ENCODE measurements around the gene COL10A1. TPM values are rescaled to one million over a fixed set of nuclear protein-coding genes. Genes with fewer than 3 reads are reported as not detected.
A peak's percentile ranks its signal among the peaks of the same experiment; 100 is the strongest.

Gene COL10A1
- polyA plus RNA-seq, 2 of the 4 experiments (the other 2 are of a cell fraction), result not detected

GRCh38 chr6:116101302-116101718 is 24.6 kb downstream of the COL10A1 start:
- CTCF ChIA-PET, result interaction anchor here (1.0 to 2.6 kb wide), 10 partner anchors 11 to 129 kb away, joined by 3 to 19 read pairs (median 4); partner anchors contain the start of gene FRK
- peak overlapping the region; percentile 98 to 99 for H3K27ac ChIP-seq
- FAIRE-seq, result no peak
- DNase-seq (ENCODE audit: low read depth in 1 of 2, low spot score in 1 of 2), result no peak
- POLR2A ChIA-PET, result interaction anchor here (0.8 to 1.6 kb wide), 12 partner anchors 12 to 178 kb away, joined by 3 to 17 read pairs (median 5); partner anchors contain the start of genes FRK and TSPYL1
- ATAC-seq, result peak; percentile 10 to 12; a peak in 5 of 6 replicates
- H3K4me1 ChIP-seq, result peaks cover 38% of the 10 kb centered on the region
- peak overlapping the region; percentile 87 for H3K4me3 ChIP-seq
- H3K9me3 ChIP-seq, result peaks cover 5% of the 10 kb centered on the region; the same call in 1 of the 3 replicates
- TF ChIP-seq CBX8 (IDR thresholded peaks at IDR 0.05), result no peak
- TF ChIP-seq, protein P1, sequence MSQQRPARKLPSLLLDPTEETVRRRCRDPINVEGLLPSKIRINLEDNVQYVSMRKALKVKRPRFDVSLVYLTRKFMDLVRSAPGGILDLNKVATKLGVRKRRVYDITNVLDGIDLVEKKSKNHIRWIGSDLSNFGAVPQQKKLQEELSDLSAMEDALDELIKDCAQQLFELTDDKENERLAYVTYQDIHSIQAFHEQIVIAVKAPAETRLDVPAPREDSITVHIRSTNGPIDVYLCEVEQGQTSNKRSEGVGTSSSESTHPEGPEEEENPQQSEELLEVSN (IDR thresholded peaks at IDR 0.05; ENCODE audit: borderline replicate concordance, low read depth), result no peak
- TF ChIP-seq, protein P2, sequence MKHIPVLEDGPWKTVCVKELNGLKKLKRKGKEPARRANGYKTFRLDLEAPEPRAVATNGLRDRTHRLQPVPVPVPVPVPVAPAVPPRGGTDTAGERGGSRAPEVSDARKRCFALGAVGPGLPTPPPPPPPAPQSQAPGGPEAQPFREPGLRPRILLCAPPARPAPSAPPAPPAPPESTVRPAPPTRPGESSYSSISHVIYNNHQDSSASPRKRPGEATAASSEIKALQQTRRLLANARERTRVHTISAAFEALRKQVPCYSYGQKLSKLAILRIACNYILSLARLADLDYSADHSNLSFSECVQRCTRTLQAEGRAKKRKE (CRISPR knock-in tag; IDR thresholded peaks at IDR 0.05; ENCODE audit: low read depth), result no peak
- TF ChIP-seq EP300 (IDR thresholded peaks at IDR 0.05), result no peak
- no peak for TF ChIP-seq RCOR1 (IDR thresholded peaks at IDR 0.05; ENCODE audit: low read depth, low read length)
- TF ChIP-seq HOXB5 (CRISPR knock-in tag; IDR thresholded peaks at IDR 0.05), result no peak
- TF ChIP-seq ZC3H11A (IDR thresholded peaks at IDR 0.05), result no peak
- no peak for TF ChIP-seq TP53 (CRISPR knock-in tag; IDR thresholded peaks at IDR 0.05)
- no peak for TF ChIP-seq SMC3 (IDR thresholded peaks at IDR 0.05)
- no peak for TF ChIP-seq HDAC2 (IDR thresholded peaks at IDR 0.05)
- no peak for TF ChIP-seq NFE2L2 (conservative IDR thresholded peaks at IDR 0.05; ENCODE audit: low read length)
- TF ChIP-seq FOXS1 (CRISPR knock-in tag; IDR thresholded peaks at IDR 0.05), result no peak
- TF ChIP-seq MAX (IDR thresholded peaks at IDR 0.05), result no peak
- 4% methylated on average over 12 of the region's 12 CpGs for WGBS (ENCODE audit: missing lambda C conversion rate)
- H3K4me2 ChIP-seq, result peak overlapping the region; percentile 78

DNA sequence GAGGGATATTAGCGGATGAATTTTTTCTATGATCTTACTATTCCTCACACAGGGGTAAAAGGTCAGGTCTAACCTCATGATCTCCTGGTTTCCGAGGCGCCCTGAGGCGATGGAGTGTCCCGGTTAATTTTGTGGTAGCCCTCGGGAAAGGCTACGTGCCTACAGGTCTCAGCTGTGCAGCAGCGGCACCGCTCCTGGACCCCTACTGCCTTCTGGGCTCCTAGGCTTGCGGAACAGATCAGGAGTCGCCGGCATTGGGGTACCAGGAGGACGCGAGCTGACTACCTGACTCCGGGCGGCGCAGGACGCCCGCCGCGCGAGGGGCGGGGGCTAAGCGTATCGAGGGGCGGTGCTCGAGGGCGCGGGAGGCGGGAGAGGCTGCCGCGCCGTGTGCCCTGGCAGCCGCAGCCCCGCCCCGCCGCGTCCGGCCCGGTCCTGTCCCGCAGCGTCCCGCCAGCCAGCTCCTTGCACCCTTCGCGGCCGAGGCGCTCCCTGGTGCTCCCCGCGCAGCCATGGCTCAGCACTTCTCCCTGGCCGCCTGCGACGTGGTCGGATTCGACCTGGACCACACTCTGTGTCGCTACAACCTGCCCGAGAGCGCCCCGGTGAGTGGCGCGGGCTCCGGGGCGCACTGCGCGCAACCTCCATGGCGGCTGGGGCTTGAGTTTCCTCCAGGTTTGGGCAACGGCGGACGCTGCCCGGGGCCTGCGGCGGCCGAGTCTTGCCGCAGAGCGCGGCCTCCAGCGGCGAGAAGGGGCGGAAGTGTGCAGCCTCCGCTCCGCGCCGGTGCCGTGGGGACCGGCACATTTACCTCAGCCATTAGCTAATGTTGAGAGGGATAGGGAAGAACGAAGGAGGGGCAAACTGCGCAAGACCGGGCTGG is 25.3 kb downstream of the COL10A1 start, which contains the start of gene NT5DC1:
NT5DC1 (plus strand) TSS at position 435 of the 883 bp plus-strand sequence; CDS start at position 513, 78 bp downstream.
- Histone ChIP-seq H3K27ac (peak within 1 kb of the TSS; percentile 98 to 99), H3K4me2 (peak within 1 kb of the TSS; percentile 85), H3K4me1 (peaks cover 31% of the 10 kb centered on the region), H3K9me3 (peaks cover 11% of the 10 kb centered on the region; the same call in 2 of the 3 replicates), H3K4me3 (peak within 1 kb of the TSS; percentile 87)
- peak; percentile 94 to 98 for ATAC-seq
- no peak for FAIRE-seq
- under 1% methylated on average over 28 of the region's 87 CpGs for WGBS (ENCODE audit: missing lambda C conversion rate)
- TF ChIP-seq POLR2A (IDR thresholded peaks at IDR 0.05; ENCODE audit: low read length) (peak; percentile 76), RAD21 (conservative IDR thresholded peaks at IDR 0.05 in 1 of 2, IDR thresholded peaks at IDR 0.05 in 1 of 2) (peak in 1 of 2 experiments; percentile 33; a peak in 2 of 5 replicates), KDM5A (IDR thresholded peaks at IDR 0.05) (no peak), SMC3 (IDR thresholded peaks at IDR 0.05) (0 out of 3 replicates have a peak, but pooled peaks have one; percentile 12), JUN (IDR thresholded peaks at IDR 0.05) (peak in 1 of 2 experiments; percentile 86; a peak in 3 of 5 replicates), MAZ (IDR thresholded peaks at IDR 0.05; ENCODE audit: borderline replicate concordance, low read depth, low read length) (no peak), RARB (CRISPR knock-in tag; IDR thresholded peaks at IDR 0.05) (no peak), NFE2L2 (conservative IDR thresholded peaks at IDR 0.05; ENCODE audit: low read length) (no peak), PHF8 (IDR thresholded peaks at IDR 0.05; ENCODE audit: borderline replicate concordance, low read depth) (peak; percentile 86), GATA3 (IDR thresholded peaks at IDR 0.05; ENCODE audit: borderline replicate concordance) (no peak), MAX (IDR thresholded peaks at IDR 0.05) (peak; percentile 47; the same call in 1 of the 2 replicates)
- TF ChIP-seq, protein P3, sequence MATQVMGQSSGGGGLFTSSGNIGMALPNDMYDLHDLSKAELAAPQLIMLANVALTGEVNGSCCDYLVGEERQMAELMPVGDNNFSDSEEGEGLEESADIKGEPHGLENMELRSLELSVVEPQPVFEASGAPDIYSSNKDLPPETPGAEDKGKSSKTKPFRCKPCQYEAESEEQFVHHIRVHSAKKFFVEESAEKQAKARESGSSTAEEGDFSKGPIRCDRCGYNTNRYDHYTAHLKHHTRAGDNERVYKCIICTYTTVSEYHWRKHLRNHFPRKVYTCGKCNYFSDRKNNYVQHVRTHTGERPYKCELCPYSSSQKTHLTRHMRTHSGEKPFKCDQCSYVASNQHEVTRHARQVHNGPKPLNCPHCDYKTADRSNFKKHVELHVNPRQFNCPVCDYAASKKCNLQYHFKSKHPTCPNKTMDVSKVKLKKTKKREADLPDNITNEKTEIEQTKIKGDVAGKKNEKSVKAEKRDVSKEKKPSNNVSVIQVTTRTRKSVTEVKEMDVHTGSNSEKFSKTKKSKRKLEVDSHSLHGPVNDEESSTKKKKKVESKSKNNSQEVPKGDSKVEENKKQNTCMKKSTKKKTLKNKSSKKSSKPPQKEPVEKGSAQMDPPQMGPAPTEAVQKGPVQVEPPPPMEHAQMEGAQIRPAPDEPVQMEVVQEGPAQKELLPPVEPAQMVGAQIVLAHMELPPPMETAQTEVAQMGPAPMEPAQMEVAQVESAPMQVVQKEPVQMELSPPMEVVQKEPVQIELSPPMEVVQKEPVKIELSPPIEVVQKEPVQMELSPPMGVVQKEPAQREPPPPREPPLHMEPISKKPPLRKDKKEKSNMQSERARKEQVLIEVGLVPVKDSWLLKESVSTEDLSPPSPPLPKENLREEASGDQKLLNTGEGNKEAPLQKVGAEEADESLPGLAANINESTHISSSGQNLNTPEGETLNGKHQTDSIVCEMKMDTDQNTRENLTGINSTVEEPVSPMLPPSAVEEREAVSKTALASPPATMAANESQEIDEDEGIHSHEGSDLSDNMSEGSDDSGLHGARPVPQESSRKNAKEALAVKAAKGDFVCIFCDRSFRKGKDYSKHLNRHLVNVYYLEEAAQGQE (IDR thresholded peaks at IDR 0.05), result no peak
- TF ChIP-seq, protein P1 (IDR thresholded peaks at IDR 0.05; ENCODE audit: borderline replicate concordance, low read depth), result no peak
- TF ChIP-seq, protein P4, sequence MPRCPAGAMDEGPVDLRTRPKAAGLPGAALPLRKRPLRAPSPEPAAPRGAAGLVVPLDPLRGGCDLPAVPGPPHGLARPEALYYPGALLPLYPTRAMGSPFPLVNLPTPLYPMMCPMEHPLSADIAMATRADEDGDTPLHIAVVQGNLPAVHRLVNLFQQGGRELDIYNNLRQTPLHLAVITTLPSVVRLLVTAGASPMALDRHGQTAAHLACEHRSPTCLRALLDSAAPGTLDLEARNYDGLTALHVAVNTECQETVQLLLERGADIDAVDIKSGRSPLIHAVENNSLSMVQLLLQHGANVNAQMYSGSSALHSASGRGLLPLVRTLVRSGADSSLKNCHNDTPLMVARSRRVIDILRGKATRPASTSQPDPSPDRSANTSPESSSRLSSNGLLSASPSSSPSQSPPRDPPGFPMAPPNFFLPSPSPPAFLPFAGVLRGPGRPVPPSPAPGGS (IDR thresholded peaks at IDR 0.05), result peak; percentile 47; the same call in 1 of the 3 replicates
- peak; percentile 78 to 81 for DNase-seq (ENCODE audit: low read depth in 1 of 2, low spot score in 1 of 2)
- ChIA-PET CTCF (interaction anchor here (0.8 to 2.6 kb wide), 12 partner anchors 12 to 128 kb away, joined by 3 to 19 read pairs (median 3); partner anchors contain the start of gene FRK), POLR2A (interaction anchor here (0.6 to 1.6 kb wide), 18 partner anchors 11 to 179 kb away, joined by 3 to 17 read pairs (median 4); partner anchors contain the start of genes FRK and TSPYL1)

All from A549 (cell line).